ENCODE results near the gene HIGD1A. TPM values are rescaled to one million over a fixed set of nuclear protein-coding genes. Genes with fewer than 3 reads are reported as not detected.

HIGD1A gene
- total RNA-seq: 10 to 100 TPM; 36.3 to 52.4 TPM

- DNase-seq (peak; percentile 95 to 97 (median 96)), ATAC-seq (peak; percentile 98)
- TF ChIP-seq POLR2A (IDR thresholded peaks at IDR 0.05): peak; percentile 95 to 98 (median 97)
- TF ChIP-seq, protein P1, sequence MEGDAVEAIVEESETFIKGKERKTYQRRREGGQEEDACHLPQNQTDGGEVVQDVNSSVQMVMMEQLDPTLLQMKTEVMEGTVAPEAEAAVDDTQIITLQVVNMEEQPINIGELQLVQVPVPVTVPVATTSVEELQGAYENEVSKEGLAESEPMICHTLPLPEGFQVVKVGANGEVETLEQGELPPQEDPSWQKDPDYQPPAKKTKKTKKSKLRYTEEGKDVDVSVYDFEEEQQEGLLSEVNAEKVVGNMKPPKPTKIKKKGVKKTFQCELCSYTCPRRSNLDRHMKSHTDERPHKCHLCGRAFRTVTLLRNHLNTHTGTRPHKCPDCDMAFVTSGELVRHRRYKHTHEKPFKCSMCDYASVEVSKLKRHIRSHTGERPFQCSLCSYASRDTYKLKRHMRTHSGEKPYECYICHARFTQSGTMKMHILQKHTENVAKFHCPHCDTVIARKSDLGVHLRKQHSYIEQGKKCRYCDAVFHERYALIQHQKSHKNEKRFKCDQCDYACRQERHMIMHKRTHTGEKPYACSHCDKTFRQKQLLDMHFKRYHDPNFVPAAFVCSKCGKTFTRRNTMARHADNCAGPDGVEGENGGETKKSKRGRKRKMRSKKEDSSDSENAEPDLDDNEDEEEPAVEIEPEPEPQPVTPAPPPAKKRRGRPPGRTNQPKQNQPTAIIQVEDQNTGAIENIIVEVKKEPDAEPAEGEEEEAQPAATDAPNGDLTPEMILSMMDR (IDR thresholded peaks at IDR 0.05): peak in 1 of 7 experiments; percentile 4
- Histone ChIP-seq H3K27ac (peak within 1 kb of the TSS; percentile 81 to 95 (median 94)), H3K9me3 (no peaks in the 10 kb centered on the region), H3K4me3 (peak within 1 kb of the TSS; percentile 39 to 70), H3K36me3 (replicated peaks in 1 of 2; ENCODE audit: insufficient read depth in 1 of 2, low read depth in 2 of 2) (no peaks in the 10 kb centered on the region), H3K27me3 (no peaks in the 10 kb centered on the region), H3K4me1 (peaks cover 46% of the 10 kb centered on the region)
- intact Hi-C loops (cut with DNase I): no loop called here
- WGBS, 2 donors: 0 to 1% methylated on average over 48 to 58 of the region's 63 CpGs
Measured at GRCh38 chr3:42804106-42804830, at the start of gene HIGD1A. Gene HIGD1A (minus strand): TSS chr3:42804490. CDS start chr3:42794253, 10,237 bp downstream.

DNA sequence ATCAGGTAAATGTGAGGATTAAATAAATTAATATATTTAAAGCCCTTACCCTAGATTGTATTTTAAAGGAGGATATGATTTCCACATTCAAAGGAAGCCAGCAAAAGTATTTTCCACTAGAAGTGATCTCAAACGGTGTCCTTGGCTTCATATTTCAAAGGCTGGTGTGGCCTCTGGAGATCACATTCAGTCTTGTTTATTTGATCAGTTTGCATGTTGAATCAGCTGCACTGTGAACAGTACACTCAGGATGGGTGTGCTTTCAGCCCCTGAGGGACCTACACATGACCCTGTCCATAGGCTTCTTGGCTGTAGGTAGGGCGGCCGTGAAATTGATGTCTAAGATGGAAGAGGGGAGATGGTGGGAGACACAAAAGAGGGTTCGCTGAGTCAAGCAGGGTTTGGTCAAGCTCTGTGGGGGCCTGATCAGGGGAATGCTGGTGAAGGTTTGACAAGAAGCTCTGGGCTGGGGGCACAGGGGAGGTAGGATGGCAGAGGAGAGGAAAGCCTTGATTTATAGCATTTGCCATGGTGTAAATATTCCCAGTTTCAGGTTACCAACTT is 49.5 kb upstream of the HIGD1A start:
- 64 to 81% methylated on average over 4 of the region's 4 CpGs for WGBS, 2 donors
- Histone ChIP-seq H3K27ac (no peak overlapping the region), H3K4me3 (no peak overlapping the region), H3K4me1 (peaks cover 9% of the 10 kb centered on the region), H3K9me3 (no peaks in the 10 kb centered on the region), H3K36me3 (replicated peaks in 1 of 2; ENCODE audit: insufficient read depth in 1 of 2, low read depth in 2 of 2) (no peaks in the 10 kb centered on the region), H3K27me3 (no peaks in the 10 kb centered on the region)
- TF ChIP-seq POLR2A (IDR thresholded peaks at IDR 0.05): no peak
- TF ChIP-seq, protein P1 (IDR thresholded peaks at IDR 0.05): no peak
- DNase-seq: peak in 2 of 4 donors; percentile 19 to 21
- ATAC-seq: no peak
- intact Hi-C loops (cut with DNase I): no loop called here

DNA sequence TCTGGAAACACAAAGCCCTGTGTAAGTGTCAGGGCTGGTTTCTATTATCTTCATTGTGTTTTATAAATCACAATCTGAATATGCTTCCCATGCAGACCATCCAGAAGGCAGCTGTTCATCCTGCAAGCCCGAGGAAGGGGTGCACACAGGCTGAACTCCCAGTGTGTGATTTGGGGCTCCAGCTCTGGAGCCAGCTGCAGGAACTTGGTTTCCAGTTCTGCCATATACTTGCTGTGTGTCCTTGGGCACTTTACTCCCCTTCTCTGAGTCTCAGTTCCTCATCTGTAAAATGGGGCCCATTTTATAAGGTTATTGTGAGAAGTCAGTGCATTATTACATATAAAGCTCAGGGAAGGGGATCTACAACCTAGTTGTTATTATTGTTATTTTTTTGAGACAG is 48.8 kb upstream of the HIGD1A start:
- Histone ChIP-seq H3K4me1 (peaks cover 9% of the 10 kb centered on the region), H3K36me3 (replicated peaks in 1 of 2; ENCODE audit: insufficient read depth in 1 of 2, low read depth in 2 of 2) (no peaks in the 10 kb centered on the region), H3K4me3 (no peak overlapping the region), H3K27ac (no peak overlapping the region), H3K27me3 (no peaks in the 10 kb centered on the region), H3K9me3 (no peaks in the 10 kb centered on the region)
- DNase-seq (no peak), ATAC-seq (no peak)
- TF ChIP-seq, protein P1 (IDR thresholded peaks at IDR 0.05): no peak
- no peak for TF ChIP-seq POLR2A (IDR thresholded peaks at IDR 0.05)
- WGBS, 2 donors: 92 to 100% methylated on average over 1 of the region's 1 CpG
- intact Hi-C loops (cut with DNase I): no loop called here

DNA sequence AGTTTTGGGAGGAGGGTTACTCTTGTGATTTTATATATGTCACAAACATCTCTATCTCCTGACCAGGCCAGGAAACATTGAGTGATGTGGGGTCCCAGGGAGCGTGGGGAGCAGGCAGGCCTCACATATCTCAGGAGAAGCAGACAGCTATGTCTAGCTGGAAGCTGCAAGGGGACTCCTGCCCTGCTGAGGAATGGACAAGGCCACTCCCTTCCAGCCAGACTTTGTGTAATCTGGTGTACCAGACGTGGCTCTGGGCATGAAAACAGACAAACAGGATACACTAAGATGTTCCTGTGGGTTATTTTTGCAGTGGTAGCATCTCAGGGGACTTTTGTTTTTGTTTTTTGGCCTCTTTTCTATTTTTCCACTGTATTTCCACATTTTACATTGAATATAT is 48.2 kb upstream of the HIGD1A start:
- intact Hi-C loops (cut with DNase I): no loop called here
- Histone ChIP-seq H3K27me3 (no peaks in the 10 kb centered on the region), H3K36me3 (replicated peaks in 1 of 2; ENCODE audit: insufficient read depth in 1 of 2, low read depth in 2 of 2) (no peaks in the 10 kb centered on the region), H3K4me3 (no peak overlapping the region), H3K4me1 (peaks cover 9% of the 10 kb centered on the region), H3K9me3 (no peaks in the 10 kb centered on the region), H3K27ac (no peak overlapping the region)
- peak in 1 of 4 donors; percentile 17 for DNase-seq
- TF ChIP-seq POLR2A (IDR thresholded peaks at IDR 0.05): no peak
- TF ChIP-seq, protein P1 (IDR thresholded peaks at IDR 0.05): no peak
- ATAC-seq: no peak
- WGBS, 2 donors: 57 to 74% methylated on average over 2 of the region's 2 CpGs
